ENCODE results near the gene CDKN2AIPNL.

CDKN2AIPNL gene

DNA sequence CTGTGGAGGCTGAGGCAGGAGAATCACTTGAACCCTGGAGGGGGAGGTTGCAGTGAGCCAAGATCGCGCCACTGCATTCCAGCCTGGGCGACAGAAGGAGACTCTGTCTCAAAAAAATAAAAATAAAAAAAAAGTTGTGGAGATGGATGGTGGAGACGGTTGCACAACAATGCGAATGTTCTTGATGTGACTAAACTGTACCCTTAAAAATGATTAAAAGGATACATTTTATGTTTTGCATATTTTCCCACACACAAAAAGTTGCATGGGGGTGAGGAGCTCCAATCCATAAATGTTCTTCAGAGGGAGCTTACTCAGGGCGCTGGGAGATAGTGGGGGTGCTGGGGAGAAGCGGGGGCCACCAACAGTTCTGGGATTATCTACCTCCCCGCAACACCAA lies 43.8 kb upstream of the CDKN2AIPNL start:
- no peak for DNase-seq (ENCODE audit: low read depth)
- TF ChIP-seq CTCF (conservative IDR thresholded peaks at IDR 0.05; ENCODE audit: low read length), result no peak
- no peak overlapping the region for H3K4me3 ChIP-seq (ENCODE audit: low read length)

DNA sequence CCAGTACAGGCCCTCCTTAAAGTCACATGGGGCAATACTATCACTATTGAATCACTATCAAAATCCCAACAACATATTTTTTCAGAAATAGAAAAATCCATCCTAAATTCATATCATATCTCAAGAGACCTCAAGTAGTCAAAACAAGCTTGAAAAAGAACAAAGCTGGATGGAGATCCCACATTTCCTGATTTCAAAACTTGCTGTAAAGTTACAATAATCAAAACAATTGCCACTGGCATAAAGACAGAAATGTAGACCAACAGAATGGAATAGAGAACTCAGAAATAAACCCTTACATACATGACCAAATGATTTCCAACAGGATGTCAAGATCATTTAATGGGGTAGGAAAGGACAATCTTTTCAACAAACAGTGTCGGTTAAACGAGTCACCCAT lies 41.3 kb upstream of the CDKN2AIPNL start:
- H3K4me3 ChIP-seq (ENCODE audit: low read length), result no peak overlapping the region
- DNase-seq (ENCODE audit: low read depth), result peak; percentile 78
- no peak for TF ChIP-seq CTCF (conservative IDR thresholded peaks at IDR 0.05; ENCODE audit: low read length)

- TF ChIP-seq CTCF (conservative IDR thresholded peaks at IDR 0.05; ENCODE audit: low read length), result no peak
- peak; percentile 77 for DNase-seq (ENCODE audit: low read depth)
- H3K4me3 ChIP-seq (ENCODE audit: low read length), result no peak overlapping the region
Measured at GRCh38 chr5:134451936-134452505, 40.3 kb upstream of the CDKN2AIPNL start.

GRCh38 chr5:134451225-134451935 lies 39.7 kb upstream of the CDKN2AIPNL start:
- no peak for TF ChIP-seq CTCF (conservative IDR thresholded peaks at IDR 0.05; ENCODE audit: low read length)
- DNase-seq (ENCODE audit: low read depth), result no peak
- H3K4me3 ChIP-seq (ENCODE audit: low read length), result no peak overlapping the region

- TF ChIP-seq CTCF (conservative IDR thresholded peaks at IDR 0.05; ENCODE audit: low read length), result no peak
Measured at GRCh38 chr5:134450374-134450773, 38.7 kb upstream of the CDKN2AIPNL start.

GRCh38 chr5:134449167-134449566 lies 37.5 kb upstream of the CDKN2AIPNL start:
- DNase-seq (ENCODE audit: low read depth), result no peak
- H3K4me3 ChIP-seq (ENCODE audit: low read length), result no peak overlapping the region
- no peak for TF ChIP-seq CTCF (conservative IDR thresholded peaks at IDR 0.05; ENCODE audit: low read length)

More at GRCh38 chr5:134450374-134450773, 38.7 kb upstream of the CDKN2AIPNL start:
- no peak for DNase-seq (ENCODE audit: low read depth)
- H3K4me3 ChIP-seq (ENCODE audit: low read length), result no peak overlapping the region
